HEK293T (cell line): ENCODE measurements around the gene SYNE1.

Experiments
- ARNT ChIP-seq: fragments of 450-650 bp; IDR thresholded peaks from 2 replicates; pipeline ENCODE4 v1.6.1; 2017; ENCODE audit warnings: mild to moderate bottlenecking
- BHLHE40 ChIP-seq: fragments of 450-650 bp; IDR thresholded peaks from 2 replicates; pipeline ENCODE4 v1.6.1; 2016; ENCODE audit warnings: mild to moderate bottlenecking, moderate library complexity, borderline replicate concordance
- CTBP1 ChIP-seq: fragments of 450-650 bp; IDR thresholded peaks from 2 replicates; pipeline ENCODE4 v1.6.1; 2016; ENCODE audit warnings: borderline replicate concordance
- ELF4 ChIP-seq: fragments of 450-650 bp; IDR thresholded peaks from 2 replicates; pipeline ENCODE4 v1.6.1; 2017; ENCODE audit warnings: antibody characterized with exemption
- FOXA1 ChIP-seq: fragments of 450-650 bp; IDR thresholded peaks from 2 replicates; pipeline ENCODE4 v1.6.1; 2016; ENCODE audit warnings: mild to moderate bottlenecking
- FOXM1 ChIP-seq: fragments of 450-650 bp; IDR thresholded peaks from 2 replicates; pipeline ENCODE4 v1.6.1; 2017; ENCODE audit warnings: mild to moderate bottlenecking, borderline replicate concordance
- HDGF ChIP-seq: fragments of 450-650 bp; IDR thresholded peaks from 2 replicates; pipeline ENCODE4 v1.6.1; 2017; ENCODE audit warnings: antibody characterized with exemption, borderline replicate concordance
- L3MBTL2 ChIP-seq: fragments of 450-650 bp; conservative IDR thresholded peaks from 2 replicates; pipeline ENCODE4 v1.6.1; 2016; ENCODE audit warnings: mild to moderate bottlenecking
- NFRKB ChIP-seq: fragments of 450-650 bp; IDR thresholded peaks from 2 replicates; pipeline ENCODE4 v1.6.1; 2016; ENCODE audit warnings: mild to moderate bottlenecking, moderate library complexity
- SP1 ChIP-seq: fragments of 450-650 bp; IDR thresholded peaks from 2 replicates; pipeline ENCODE4 v1.6.1; 2017
- SUZ12 ChIP-seq: fragments of 450-650 bp; IDR thresholded peaks from 2 replicates; pipeline ENCODE4 v1.6.1; 2016; ENCODE audit warnings: mild to moderate bottlenecking
- TARDBP ChIP-seq: fragments of 450-650 bp; IDR thresholded peaks from 2 replicates; pipeline ENCODE4 v1.6.1; 2016

DNA sequence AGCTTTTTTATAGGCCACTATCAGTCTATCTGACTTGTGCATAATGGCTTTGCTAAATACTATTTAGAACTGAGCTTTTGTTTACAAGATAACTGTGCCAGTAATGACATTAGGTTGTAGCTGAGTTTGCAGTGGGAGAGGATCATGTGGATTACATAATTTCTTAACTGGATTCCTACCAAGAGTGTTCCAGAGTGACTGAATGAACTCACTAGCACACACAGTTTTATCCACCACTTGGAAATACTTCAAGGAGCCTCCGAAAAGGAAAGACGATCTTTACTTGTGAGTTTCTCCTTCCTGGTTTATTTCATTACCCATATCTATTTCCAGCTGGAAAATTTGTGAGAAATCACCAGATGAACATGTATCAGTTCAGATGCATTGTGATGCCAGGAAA lies 10.9 kb upstream of the SYNE1 start:
- TF ChIP-seq ARNT, result no peak
- TF ChIP-seq SUZ12, result no peak
- TF ChIP-seq ELF4, result no peak
- TF ChIP-seq BHLHE40, result no peak
- TF ChIP-seq CTBP1, result no peak
- no peak for TF ChIP-seq SP1
- TF ChIP-seq TARDBP, result no peak
- TF ChIP-seq NFRKB, result no peak
- no peak for TF ChIP-seq FOXM1
- TF ChIP-seq L3MBTL2, result no peak
- TF ChIP-seq HDGF, result no peak
- no peak for TF ChIP-seq FOXA1
